HUES64 (cell line): ENCODE results near the gene TMEM39B.
"Not testable (repeated sequence)": the region's sequence is repeated elsewhere in the genome, so short reads cannot be mapped to it uniquely, and the experiment has no call there.

Experiments
- H3K27ac ChIP-seq: 2 replicates; pipeline ENCODE4 v1.7.0; 2013; ENCODE audit warnings: low read depth, low read length, inconsistent platforms
- H3K27me3 ChIP-seq: 2 replicates; pipeline ENCODE4 v1.6.1; 2013; ENCODE audit warnings: mild to moderate bottlenecking, low read length; ENCODE audit not compliant: insufficient read depth
- H3K36me3 ChIP-seq: 2 replicates; pipeline ENCODE4 v1.6.1; 2013; ENCODE audit warnings: mild to moderate bottlenecking, low read length; ENCODE audit not compliant: insufficient read depth
- H3K4me1 ChIP-seq: 2 replicates; pipeline ENCODE4 v1.6.1; 2013; ENCODE audit warnings: mild to moderate bottlenecking, low read length, moderate library complexity; ENCODE audit not compliant: insufficient read depth
- H3K4me3 ChIP-seq: 2 replicates; pipeline ENCODE4 v1.5.1; 2013; ENCODE audit warnings: mild to moderate bottlenecking, low read length, moderate library complexity
- H3K9ac ChIP-seq: 2 replicates; pipeline ENCODE4 v1.6.1; 2013; ENCODE audit warnings: mild to moderate bottlenecking, low read depth, low read length
- H3K9me3 ChIP-seq: 2 replicates; pipeline ENCODE4 v1.6.1; 2013; ENCODE audit warnings: low read depth, low read length; ENCODE audit not compliant: insufficient read depth
- WGBS: fragments of 150-250, 120-280 bp; methylation state at CpG from one replicate; pipeline ENCODE4 v1.1.7; 2013; ENCODE audit warnings: missing lambda C conversion rate; 5-methylcytosine and 5-hydroxymethylcytosine counted together

TMEM39B gene

GRCh38 chr1:32047701-32048100 lies 25.0 kb upstream of the TMEM39B start:
- H3K27me3 ChIP-seq: no peaks in the 10 kb centered on the region
- no peaks in the 10 kb centered on the region for H3K9me3 ChIP-seq
- no peak overlapping the region for H3K4me3 ChIP-seq
- H3K9ac ChIP-seq: no peak overlapping the region
- H3K4me1 ChIP-seq: no peaks in the 10 kb centered on the region
- peaks cover 61% of the 10 kb centered on the region for H3K36me3 ChIP-seq
- H3K27ac ChIP-seq: no peak overlapping the region

- 88% methylated on average over 1 of the region's 2 CpGs for WGBS
- Histone ChIP-seq H3K27me3 (no peaks in the 10 kb centered on the region), H3K27ac (no peak overlapping the region), H3K4me1 (no peaks in the 10 kb centered on the region), H3K9me3 (no peaks in the 10 kb centered on the region), H3K36me3 (peaks cover 68% of the 10 kb centered on the region), H3K9ac (no peak overlapping the region), H3K4me3 (no peak overlapping the region)
Measured at GRCh38 chr1:32048440-32048839, 24.3 kb upstream of the TMEM39B start.

GRCh38 chr1:32051706-32052105 lies 21.0 kb upstream of the TMEM39B start:
- Histone ChIP-seq H3K4me3 (no peak overlapping the region), H3K36me3 (peaks cover 94% of the 10 kb centered on the region), H3K27me3 (no peaks in the 10 kb centered on the region), H3K27ac (no peak overlapping the region), H3K4me1 (no peaks in the 10 kb centered on the region), H3K9ac (no peak overlapping the region), H3K9me3 (no peaks in the 10 kb centered on the region)
- WGBS: 93% methylated on average over 1 of the region's 1 CpG

- Histone ChIP-seq H3K4me3 (no peak overlapping the region), H3K4me1 (no peaks in the 10 kb centered on the region), H3K9me3 (no peaks in the 10 kb centered on the region), H3K9ac (no peak overlapping the region), H3K36me3 (peaks cover 89% of the 10 kb centered on the region), H3K27me3 (no peaks in the 10 kb centered on the region), H3K27ac (no peak overlapping the region)
- WGBS: 93% methylated on average over 4 of the region's 4 CpGs
Measured at GRCh38 chr1:32052887-32053286, 19.9 kb upstream of the TMEM39B start.

- Histone ChIP-seq H3K4me1 (peaks cover 9% of the 10 kb centered on the region), H3K27ac (no peak overlapping the region), H3K9me3 (no peaks in the 10 kb centered on the region), H3K36me3 (peaks cover 91% of the 10 kb centered on the region), H3K27me3 (no peaks in the 10 kb centered on the region), H3K9ac (no peak overlapping the region), H3K4me3 (no peak overlapping the region)
- 94% methylated on average over 5 of the region's 5 CpGs for WGBS
Measured at GRCh38 chr1:32055416-32055815, 17.3 kb upstream of the TMEM39B start.

- H3K27ac ChIP-seq: no peak overlapping the region
- no peaks in the 10 kb centered on the region for H3K9me3 ChIP-seq
- H3K9ac ChIP-seq: no peak overlapping the region
- H3K27me3 ChIP-seq: no peaks in the 10 kb centered on the region
- no CpG with 5 or more reads among the region's 1 CpG for WGBS
- H3K4me3 ChIP-seq: no peak overlapping the region
- H3K4me1 ChIP-seq: peaks cover 19% of the 10 kb centered on the region
- peaks cover 90% of the 10 kb centered on the region for H3K36me3 ChIP-seq
Measured at GRCh38 chr1:32056598-32056997, 16.1 kb upstream of the TMEM39B start.

- Histone ChIP-seq H3K4me1 (peaks cover 28% of the 10 kb centered on the region), H3K4me3 (no peak overlapping the region), H3K27ac (no peak overlapping the region; the same call in 1 of the 2 replicates), H3K9ac (no peak overlapping the region), H3K36me3 (peaks cover 53% of the 10 kb centered on the region), H3K9me3 (no peaks in the 10 kb centered on the region), H3K27me3 (no peaks in the 10 kb centered on the region)
Measured at GRCh38 chr1:32060914-32061313, 11.8 kb upstream of the TMEM39B start.

GRCh38 chr1:32062867-32063230 lies 9.9 kb upstream of the TMEM39B start:
- 93% methylated on average over 4 of the region's 4 CpGs for WGBS
- Histone ChIP-seq H3K4me3 (no peak overlapping the region), H3K36me3 (peaks cover 38% of the 10 kb centered on the region), H3K9ac (no peak overlapping the region), H3K4me1 (peaks cover 28% of the 10 kb centered on the region), H3K27ac (peak overlapping the region; percentile 58; the same call in 1 of the 2 replicates), H3K27me3 (no peaks in the 10 kb centered on the region), H3K9me3 (no peaks in the 10 kb centered on the region)

- Histone ChIP-seq H3K36me3 (peaks cover 33% of the 10 kb centered on the region), H3K27me3 (no peaks in the 10 kb centered on the region), H3K4me3 (no peak overlapping the region), H3K9me3 (no peaks in the 10 kb centered on the region), H3K9ac (no peak overlapping the region), H3K4me1 (peaks cover 29% of the 10 kb centered on the region), H3K27ac (peak overlapping the region; percentile 58; the same call in 1 of the 2 replicates)
- 86% methylated on average over 1 of the region's 1 CpG for WGBS
Measured at GRCh38 chr1:32063261-32063681, 9.5 kb upstream of the TMEM39B start.

GRCh38 chr1:32065613-32066488 lies 6.9 kb upstream of the TMEM39B start:
- not testable (repeated sequence) for H3K27ac ChIP-seq, H3K4me3 ChIP-seq, H3K9ac ChIP-seq, H3K27me3 ChIP-seq, H3K36me3 ChIP-seq, H3K9me3 ChIP-seq
- 90% methylated on average over 20 of the region's 21 CpGs for WGBS
- peaks cover 28% of the 10 kb centered on the region for H3K4me1 ChIP-seq

GRCh38 chr1:32066489-32066873 lies 6.3 kb upstream of the TMEM39B start:
- WGBS: 75% methylated on average over 2 of the region's 4 CpGs
- no peaks in the 10 kb centered on the region for H3K27me3 ChIP-seq
- no peak overlapping the region for H3K9ac ChIP-seq
- H3K9me3 ChIP-seq: no peaks in the 10 kb centered on the region
- peaks cover 3% of the 10 kb centered on the region for H3K36me3 ChIP-seq
- no peak overlapping the region; the same call in 1 of the 2 replicates for H3K27ac ChIP-seq
- H3K4me1 ChIP-seq: peaks cover 24% of the 10 kb centered on the region
- H3K4me3 ChIP-seq: no peak overlapping the region
